NT2/D1 (cell line): Measurements from ENCODE around the gene KCNMB4.

ENCODE experiments used
- YY1 ChIP-seq: IDR thresholded peaks from 2 replicates; pipeline ENCODE4 v1.6.1; 2011; ENCODE audit not compliant: insufficient read length, insufficient read depth
- ZNF274 ChIP-seq: IDR thresholded peaks from 2 replicates; pipeline ENCODE4 v1.6.1; 2011; ENCODE audit warnings: mild to moderate bottlenecking, low read depth, low read length

- TF ChIP-seq ZNF274 (no peak), YY1 (no peak)
These were observed 34.0 kb downstream of the KCNMB4 start for GRCh38 chr12:70400124-70400523.
